Lower leg skin (tissue), 3 donors: Measurements from ENCODE around the gene AUTS2.

Source experiments
- POLR2A ChIP-seq, 2 donors: fragments of 450-650 bp; IDR thresholded peaks; one replicate each; pipeline ENCODE4 v1.6.1; 2016 to 2017; ENCODE audit warnings: antibody characterized with exemption in 2 of 2, mild to moderate bottlenecking in 1 of 2, moderate library complexity in 1 of 2
- TF ChIP-seq, protein P1 (sequence below), 3 donors: fragments of 450-650 bp; IDR thresholded peaks; one replicate each; pipeline ENCODE4 v1.5.1; 2016; ENCODE audit warnings: antibody characterized with exemption in 3 of 3, mild to moderate bottlenecking in 3 of 3, moderate library complexity in 2 of 3

DNA sequence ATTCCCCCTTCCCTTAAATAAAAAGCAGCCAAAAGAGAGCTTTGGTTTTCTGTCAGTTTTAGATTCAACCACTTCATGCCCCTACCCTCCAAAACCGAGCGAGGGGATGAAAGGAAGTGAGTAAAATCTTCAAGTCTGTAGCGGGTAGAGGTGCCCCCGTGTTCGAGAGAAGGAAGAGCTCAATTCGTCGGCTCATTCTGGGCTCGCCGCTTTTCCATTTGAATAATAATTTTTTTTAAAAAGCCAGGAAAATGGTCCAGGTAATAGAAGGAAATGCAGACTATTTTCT is 1097.5 kb downstream of the AUTS2 start:
- no peak for TF ChIP-seq POLR2A (IDR thresholded peaks at IDR 0.05)
- TF ChIP-seq, protein P1, sequence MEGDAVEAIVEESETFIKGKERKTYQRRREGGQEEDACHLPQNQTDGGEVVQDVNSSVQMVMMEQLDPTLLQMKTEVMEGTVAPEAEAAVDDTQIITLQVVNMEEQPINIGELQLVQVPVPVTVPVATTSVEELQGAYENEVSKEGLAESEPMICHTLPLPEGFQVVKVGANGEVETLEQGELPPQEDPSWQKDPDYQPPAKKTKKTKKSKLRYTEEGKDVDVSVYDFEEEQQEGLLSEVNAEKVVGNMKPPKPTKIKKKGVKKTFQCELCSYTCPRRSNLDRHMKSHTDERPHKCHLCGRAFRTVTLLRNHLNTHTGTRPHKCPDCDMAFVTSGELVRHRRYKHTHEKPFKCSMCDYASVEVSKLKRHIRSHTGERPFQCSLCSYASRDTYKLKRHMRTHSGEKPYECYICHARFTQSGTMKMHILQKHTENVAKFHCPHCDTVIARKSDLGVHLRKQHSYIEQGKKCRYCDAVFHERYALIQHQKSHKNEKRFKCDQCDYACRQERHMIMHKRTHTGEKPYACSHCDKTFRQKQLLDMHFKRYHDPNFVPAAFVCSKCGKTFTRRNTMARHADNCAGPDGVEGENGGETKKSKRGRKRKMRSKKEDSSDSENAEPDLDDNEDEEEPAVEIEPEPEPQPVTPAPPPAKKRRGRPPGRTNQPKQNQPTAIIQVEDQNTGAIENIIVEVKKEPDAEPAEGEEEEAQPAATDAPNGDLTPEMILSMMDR (IDR thresholded peaks at IDR 0.05): no peak
